Measurements from ENCODE around the gene GRAPL. TPM values are rescaled to one million over a fixed set of nuclear protein-coding genes. Genes with fewer than 3 reads are reported as not detected.
"Not testable (repeated sequence)": the region's sequence is repeated elsewhere in the genome, so short reads cannot be mapped to it uniquely, and the experiment has no call there.

Gene GRAPL
- total RNA-seq, 1 experiment from 2014 or later: not detected

- DNase-seq (ENCODE audit: low spot score): not testable (repeated sequence)
Observed at GRCh38 chr17:19136605-19137004, 9.2 kb downstream of the GRAPL start.

GRCh38 chr17:19137959-19138358 is 10.6 kb downstream of the GRAPL start:
- not testable (repeated sequence) for DNase-seq (ENCODE audit: low spot score)

DNA sequence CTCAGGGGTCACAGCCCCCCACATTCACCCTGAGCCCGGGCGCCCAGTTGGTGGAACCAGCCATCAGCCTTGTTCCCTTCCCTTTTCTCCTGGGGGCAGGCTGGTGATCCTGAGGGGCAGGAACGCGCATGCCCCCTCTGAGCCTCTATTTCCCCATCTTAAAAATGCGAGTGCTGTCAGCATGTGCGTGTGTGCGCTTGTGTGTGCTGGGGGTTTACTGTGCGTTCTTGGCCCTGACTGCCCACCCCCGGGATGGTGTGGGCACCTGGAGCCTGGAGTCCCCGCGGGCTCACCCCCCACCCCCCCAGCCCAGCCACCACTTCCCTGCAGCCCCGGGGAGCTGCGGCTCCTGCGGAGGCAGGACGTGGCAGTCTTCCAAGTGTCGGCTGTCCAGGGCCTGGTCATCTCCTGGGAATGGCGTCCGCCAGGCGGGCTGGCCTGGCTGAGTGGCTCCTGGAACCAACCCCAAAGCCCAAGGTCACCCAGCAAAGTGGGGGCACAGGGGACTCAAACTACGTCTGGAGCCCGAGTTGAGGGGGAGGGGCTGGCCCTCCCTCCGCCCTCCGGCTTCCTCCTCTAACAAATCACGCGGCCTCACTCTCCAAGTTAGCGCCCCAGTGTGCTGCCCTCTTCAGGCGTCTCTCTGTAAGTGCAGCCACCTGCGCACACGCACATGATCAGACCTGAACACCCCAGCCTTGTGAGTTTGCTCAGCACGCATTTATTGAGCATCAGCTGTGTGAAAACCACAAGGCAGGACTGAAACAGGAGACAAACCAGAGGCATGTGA is 14.2 kb downstream of the GRAPL start:
- DNase-seq (ENCODE audit: low spot score): not testable (repeated sequence)

DNA sequence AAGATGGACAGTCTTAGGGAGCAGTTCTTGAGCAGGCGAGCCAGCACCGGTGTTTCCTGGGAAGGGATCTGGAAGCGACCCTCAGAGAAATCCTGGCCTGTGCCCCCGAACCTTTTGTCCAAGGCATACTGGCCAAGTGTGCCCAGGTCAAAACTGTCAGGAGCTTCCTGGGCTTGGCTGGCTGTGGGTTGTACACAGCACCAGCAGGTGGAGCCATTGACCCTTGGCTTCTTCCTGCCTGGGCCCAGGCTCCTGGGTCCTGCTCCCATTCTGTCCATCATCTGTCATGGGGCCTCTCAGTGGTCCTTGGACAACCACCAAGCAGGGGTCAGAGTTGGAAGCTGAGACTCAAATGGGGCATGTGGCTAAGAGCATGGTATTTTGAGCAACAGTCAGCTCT is 15.0 kb downstream of the GRAPL start:
- not testable (repeated sequence) for DNase-seq (ENCODE audit: low spot score)

- DNase-seq (ENCODE audit: low spot score): not testable (repeated sequence)
Observed at GRCh38 chr17:19143097-19143777, 15.8 kb downstream of the GRAPL start.

DNA sequence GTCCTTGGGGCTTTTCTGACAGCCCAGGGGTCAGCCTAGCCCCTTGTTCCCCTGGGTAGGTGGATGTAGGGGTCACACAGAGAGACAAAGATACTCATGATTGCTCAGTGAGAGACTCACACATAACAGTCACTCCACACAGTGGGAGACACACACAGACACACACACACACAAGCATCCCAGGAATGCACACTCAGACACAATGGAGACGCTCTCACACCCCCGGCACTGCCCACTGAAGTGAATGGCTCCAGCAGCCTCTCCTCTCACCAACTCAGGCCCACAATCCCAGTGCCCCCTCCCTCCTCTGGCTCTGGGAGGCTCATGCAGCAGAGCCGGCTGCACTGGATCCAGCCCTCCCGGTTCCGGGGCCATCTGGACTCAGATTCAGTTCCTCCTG is 17.0 kb downstream of the GRAPL start:
- DNase-seq (ENCODE audit: low spot score): not testable (repeated sequence)

DNA sequence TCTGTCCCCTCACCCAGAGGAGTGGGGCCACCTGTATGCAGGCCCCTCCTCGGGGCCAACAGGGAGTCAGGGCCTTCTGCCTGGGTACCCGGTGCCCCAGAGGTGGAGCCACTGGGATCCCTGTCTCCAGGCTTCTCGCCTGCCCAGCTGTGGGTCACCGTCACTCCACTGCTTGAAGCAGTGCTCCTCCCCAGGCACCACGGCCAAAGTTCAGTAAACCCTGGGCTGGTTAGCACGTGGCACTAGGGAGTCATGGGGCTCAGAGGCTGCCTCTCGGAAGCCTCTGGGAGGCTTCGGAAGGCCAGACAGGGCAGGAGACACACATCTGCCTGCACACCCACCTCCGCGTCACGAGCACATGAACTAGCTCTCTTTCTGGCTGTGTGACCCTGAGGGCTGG is 18.1 kb downstream of the GRAPL start:
- DNase-seq (ENCODE audit: low spot score): not testable (repeated sequence)

DNA sequence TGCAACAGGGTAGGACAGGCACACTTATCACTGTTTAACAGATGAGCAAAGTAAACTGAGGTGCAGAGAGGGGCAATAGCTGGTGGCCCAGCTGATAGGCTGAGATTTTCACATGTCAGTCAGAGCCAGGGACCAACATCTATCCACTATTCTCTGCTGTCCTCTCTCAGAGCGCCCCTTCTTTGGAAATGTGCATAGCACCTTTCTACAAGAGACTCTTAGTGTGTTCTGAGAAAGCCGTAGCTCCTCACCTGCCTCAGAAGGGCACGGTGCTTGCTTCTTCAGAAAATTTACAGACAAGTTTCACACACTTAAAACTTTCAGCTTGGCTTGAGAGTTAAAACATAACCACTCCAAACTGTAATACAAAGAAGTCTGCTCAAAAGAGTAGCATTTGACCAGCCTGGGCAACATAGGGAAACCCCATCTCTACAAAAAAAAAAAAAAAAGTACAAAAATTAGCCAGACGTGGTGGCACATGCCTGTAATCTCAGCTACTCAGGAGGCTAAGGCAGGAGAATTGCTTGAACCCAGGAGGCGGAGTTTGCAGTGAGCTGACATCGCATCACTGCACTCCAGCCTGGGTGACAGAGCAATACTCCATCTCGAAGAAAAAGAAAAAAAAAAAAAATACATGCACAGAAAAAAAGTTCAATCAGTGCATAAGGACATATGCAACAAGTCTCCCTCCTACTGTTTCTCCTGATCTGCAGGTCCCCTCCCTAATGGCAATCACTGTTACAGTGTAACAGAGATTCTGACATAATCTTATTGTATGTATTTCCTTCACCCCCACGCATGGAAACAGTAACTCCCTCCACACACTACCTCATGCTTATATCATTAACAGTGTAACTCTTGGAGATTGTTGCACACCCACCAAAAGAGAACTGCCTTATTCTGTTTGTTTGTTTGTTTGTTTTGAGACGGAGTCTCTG is 23.6 kb downstream of the GRAPL start:
- DNase-seq (ENCODE audit: low spot score): not testable (repeated sequence)

DNA sequence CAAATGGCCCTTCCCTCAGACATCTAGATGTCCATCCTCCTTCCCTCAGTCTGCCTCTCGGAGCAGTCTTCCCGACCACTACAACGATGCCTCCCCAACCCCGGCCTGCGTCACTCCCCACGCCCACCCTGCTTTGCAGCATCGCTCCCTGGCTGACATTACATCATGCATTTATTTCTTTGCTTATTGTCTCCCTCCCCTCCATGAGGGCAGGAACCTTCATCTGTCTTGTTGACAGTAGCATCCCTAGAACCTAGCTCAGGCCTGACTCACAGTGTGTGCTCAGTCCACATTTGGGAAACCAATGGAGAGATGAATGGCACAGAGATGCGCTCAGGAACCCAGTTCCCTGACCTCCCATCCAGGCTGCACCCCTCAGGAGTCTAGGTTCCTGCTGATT is 30.2 kb downstream of the GRAPL start:
- not testable (repeated sequence) for DNase-seq (ENCODE audit: low spot score)

- DNase-seq (ENCODE audit: low spot score): not testable (repeated sequence)
Observed at GRCh38 chr17:19158478-19158877, 31.1 kb downstream of the GRAPL start.

DNA sequence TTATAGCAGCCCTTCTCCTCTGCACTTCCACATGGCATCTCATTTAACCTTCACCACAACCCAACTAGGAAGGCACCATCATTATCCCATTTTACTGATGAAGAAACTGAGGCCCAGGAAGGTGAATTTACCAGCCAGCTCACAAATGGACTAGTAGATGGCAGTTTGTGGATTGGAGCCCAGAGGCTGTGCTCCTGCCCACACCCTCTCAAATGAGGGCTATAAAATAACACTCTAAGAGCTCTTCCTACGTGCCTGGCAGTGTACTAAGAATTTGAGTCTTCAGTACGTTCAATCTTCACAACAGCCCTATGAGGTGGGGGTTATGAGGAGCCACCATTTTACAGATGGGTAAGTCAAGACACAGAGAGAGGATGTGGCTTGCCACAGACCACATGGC is 31.5 kb downstream of the GRAPL start:
- DNase-seq (ENCODE audit: low spot score): not testable (repeated sequence)

GRCh38 chr17:19161308-19162107 is 34.1 kb downstream of the GRAPL start:
- DNase-seq (ENCODE audit: low spot score): not testable (repeated sequence)

DNA sequence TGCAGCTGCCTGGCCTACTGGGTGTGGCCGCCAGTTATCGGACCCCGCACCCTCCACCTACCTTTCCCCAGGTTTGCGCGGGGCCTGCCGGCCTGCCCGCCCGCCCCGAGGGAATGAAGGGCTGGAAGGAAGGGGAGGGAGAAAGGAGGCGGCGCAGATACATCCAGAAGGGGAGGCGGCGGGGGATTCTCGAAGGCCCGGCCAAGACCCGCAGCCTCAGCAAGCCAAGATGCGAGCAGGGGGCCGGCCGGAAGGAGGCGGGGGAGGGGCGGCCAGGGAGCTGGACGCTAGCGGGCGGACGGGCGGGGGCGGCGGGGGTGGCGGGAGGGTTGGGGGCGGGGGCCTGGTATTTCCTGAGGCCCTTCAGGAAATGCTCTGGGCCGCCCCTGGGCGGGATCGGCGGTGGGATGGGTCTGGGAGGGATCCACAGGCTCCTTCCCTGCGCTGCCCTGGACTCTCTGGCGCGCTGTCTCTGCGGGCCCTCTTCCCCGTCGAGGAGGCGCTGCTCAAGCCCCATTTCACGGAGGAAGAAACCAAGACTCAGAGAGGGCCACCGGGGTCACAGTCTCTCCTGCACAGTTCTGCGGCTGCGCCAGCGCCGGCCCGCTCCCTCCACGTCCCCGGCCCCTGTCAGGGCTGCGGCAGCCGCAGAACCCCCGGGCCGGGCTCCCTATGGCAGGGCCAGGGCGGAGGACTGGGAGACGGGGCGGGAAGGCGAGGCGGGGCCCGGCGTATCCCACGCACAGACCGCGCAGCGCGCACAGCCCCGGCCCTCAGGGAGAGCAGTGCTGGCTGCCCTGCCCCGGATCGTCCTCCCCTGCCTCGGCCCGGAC is 35.2 kb downstream of the GRAPL start:
- not testable (repeated sequence) for DNase-seq (ENCODE audit: low spot score)

GRCh38 chr17:19174422-19174821 is 47.0 kb downstream of the GRAPL start:
- not testable (repeated sequence) for DNase-seq (ENCODE audit: low spot score)

- not testable (repeated sequence) for DNase-seq (ENCODE audit: low spot score)
Observed at GRCh38 chr17:19175410-19175809, 48.0 kb downstream of the GRAPL start.

DNA sequence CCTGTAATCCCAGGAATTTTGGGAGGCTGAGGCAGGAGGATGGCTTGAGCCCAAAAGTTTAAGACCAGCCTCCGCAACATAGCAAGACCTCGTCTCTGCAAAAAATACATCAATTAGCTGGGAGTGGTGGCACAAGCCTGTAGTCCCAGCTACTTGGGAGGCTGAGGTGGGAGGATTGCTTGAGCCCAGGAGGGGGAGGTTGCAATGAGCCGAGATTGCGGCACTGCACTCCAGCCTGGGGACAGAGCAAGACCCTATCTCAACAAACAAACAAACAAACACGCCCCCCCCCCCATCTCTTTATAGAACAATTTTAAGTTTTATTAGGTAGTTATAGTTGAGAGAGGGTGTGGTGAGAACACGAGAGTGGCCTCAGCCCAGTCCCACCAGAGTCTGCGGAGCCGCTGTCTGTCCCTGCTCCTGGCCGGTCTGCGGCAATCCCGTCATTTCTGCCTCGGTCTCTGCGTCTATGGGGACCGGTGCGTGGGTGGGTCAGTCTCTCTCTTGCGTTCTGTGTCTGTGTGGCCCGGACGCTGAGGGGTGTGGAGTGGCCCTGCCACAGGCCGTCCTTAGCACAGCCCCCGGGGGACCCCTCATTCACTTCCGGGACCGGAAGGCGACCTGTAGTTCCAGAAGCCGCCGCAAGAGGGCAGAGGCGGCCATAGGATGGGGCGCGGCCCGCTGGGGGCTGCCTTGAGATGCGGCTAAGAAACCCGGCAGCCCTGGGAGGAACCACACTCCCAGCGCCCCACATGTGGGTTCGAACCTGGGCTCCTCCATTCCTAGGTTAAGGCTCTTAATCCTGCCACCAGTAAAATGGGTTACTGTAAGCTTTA is 53.9 kb downstream of the GRAPL start:
- DNase-seq (ENCODE audit: low spot score): not testable (repeated sequence)

DNA sequence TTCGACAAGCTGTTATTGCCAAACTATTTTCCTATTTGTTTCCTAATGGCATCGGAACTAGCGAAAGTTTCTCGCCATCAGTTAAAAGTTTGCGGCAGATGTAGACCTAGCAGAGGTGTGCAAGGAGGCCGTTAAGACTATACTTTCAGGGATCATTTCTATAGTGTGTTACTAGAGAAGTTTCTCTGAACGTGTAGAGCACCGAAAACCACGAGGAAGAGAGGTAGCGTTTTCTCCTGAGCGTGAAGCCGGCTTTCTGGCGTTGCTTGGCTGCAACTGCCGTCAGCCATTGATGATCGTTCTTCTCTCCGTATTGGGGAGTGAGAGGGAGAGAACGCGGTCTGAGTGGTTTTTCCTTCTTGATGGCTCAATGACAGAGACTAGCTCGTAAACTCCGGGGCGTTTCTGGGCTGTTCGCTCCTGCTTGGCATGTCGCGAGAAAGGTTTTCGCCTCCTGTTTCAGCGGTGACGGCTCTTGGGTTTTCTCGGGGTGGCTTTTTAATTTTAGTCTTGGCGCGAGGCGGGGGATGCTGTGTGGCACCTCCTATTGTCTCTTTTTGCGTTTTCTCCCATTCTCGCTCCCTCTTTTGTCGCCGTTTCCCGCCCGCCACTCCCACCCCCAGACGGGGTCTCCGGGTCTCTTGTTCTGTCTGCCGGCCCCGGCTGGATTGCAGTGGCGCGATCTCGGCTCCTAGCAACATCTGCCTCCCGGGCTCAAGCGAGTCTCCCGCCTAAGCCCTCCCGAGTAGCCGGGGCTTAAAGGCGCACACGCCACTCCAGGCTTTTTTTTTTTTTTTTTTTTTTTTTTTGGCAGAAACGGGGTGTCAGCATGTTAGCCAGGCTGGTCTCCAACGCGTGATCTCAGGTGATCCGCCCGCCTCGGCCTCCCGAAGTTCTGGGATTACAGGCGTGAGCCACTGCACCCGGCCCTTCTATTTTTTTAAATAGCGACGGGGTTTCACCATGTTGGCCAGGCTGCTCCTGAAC is 60.8 kb downstream of the GRAPL start:
- DNase-seq (ENCODE audit: low spot score): not testable (repeated sequence)

Measured in H4 (cell line).